ENCODE results near the gene C1QTNF3.
"Not testable (repeated sequence)": the region's sequence is repeated elsewhere in the genome, so short reads cannot be mapped to it uniquely, and the experiment has no call there.

GRCh38 chr5:34030585-34030984 is 12.4 kb downstream of the C1QTNF3 start:
- TF ChIP-seq CTCF, POLR2A, EP300, POLR2AphosphoS5 (IDR thresholded peaks at IDR 0.05): not testable (repeated sequence)
